Naive thymus-derived CD4-positive, alpha-beta T cell (primary cell): ENCODE measurements around the gene CCDC167. TPM values are rescaled to one million over a fixed set of nuclear protein-coding genes. Genes with fewer than 3 reads are reported as not detected.
"Not testable (repeated sequence)": the region's sequence is repeated elsewhere in the genome, so short reads cannot be mapped to it uniquely, and the experiment has no call there.

ENCODE experiments used
- ATAC-seq: fragments of 150-1000 bp; cut with Tn5 transposase; 2 replicates; pipeline ENCODE4 v1.10.0; 2021; ENCODE audit warnings: mild to moderate bottlenecking, moderate library complexity
- CTCF ChIA-PET: fragments of 350-600 bp; sonication (Branson Sonifier 250); formaldehyde crosslinking; loops from one replicate; lab custom pipeline; 2021; ENCODE audit warnings: antibody characterized with exemption; lab: Charles Lee
- POLR2A ChIA-PET: fragments of 350-600 bp; sonication (Branson Sonifier 250); formaldehyde crosslinking; loops from one replicate; lab custom pipeline; 2021; ENCODE audit warnings: antibody characterized with exemption, inconsistent platforms; lab: Charles Lee
- DNase-seq, 9 donors: peaks; one replicate each; pipeline versions ENCODE4 v3.0.0 to v3.0.0-alpha.2; 2020 to 2022; ENCODE audit warnings: mixed read lengths in 1 of 9
- H3K27ac ChIP-seq: one replicate; pipeline ENCODE4 v1.7.0; 2013; ENCODE audit warnings: mild to moderate bottlenecking, low read depth, low read length, moderate library complexity
- H3K27me3 ChIP-seq, 2 donors: one replicate each; pipeline ENCODE4 v1.7.0; 2013; ENCODE audit warnings: low read length in 2 of 2, mild to moderate bottlenecking in 2 of 2, moderate library complexity in 2 of 2; ENCODE audit not compliant: control insufficient read depth in 2 of 2, insufficient read depth in 2 of 2
- H3K36me3 ChIP-seq, 3 experiments: 1 replicate in 2 of 3; 2 replicates in 1 of 3; pipeline ENCODE4 v1.7.0; 2013; ENCODE audit warnings: low read length in 3 of 3, mild to moderate bottlenecking in 3 of 3, moderate library complexity in 1 of 3; ENCODE audit not compliant: insufficient read depth in 3 of 3, control insufficient read depth in 2 of 3
- H3K4me1 ChIP-seq, 2 donors: one replicate each; pipeline ENCODE4 v1.7.0; 2013; ENCODE audit warnings: low read length in 2 of 2, mild to moderate bottlenecking in 2 of 2, moderate library complexity in 1 of 2; ENCODE audit not compliant: control insufficient read depth in 2 of 2, insufficient read depth in 2 of 2
- H3K4me3 ChIP-seq: 2 replicates; pipeline ENCODE4 v1.7.0; 2013; ENCODE audit warnings: mild to moderate bottlenecking, low read length
- H3K9me3 ChIP-seq, 3 experiments: 1 replicate in 2 of 3; 2 replicates in 1 of 3; pipeline ENCODE4 v1.7.0; 2013; ENCODE audit warnings: low read length in 3 of 3; ENCODE audit not compliant: control insufficient read depth in 2 of 3
- H3K27ac Mint-ChIP-seq, 9 donors: one replicate each; pipeline ENCODE4 v1.8.0; 2020 to 2022; ENCODE audit warnings: mixed read lengths in 9 of 9, mild to moderate bottlenecking in 8 of 9, moderate library complexity in 5 of 9, inconsistent platforms in 2 of 9
- H3K27me3 Mint-ChIP-seq, 5 donors: one replicate each; pipeline ENCODE4 v1.8.0; 2021 to 2022; ENCODE audit warnings: mixed read lengths in 5 of 5, mild to moderate bottlenecking in 1 of 5
- H3K36me3 Mint-ChIP-seq, 5 donors: one replicate each; pipeline ENCODE4 v1.8.0; 2020 to 2022; ENCODE audit warnings: mixed read lengths in 5 of 5, mild to moderate bottlenecking in 3 of 5, inconsistent platforms in 1 of 5
- H3K4me1 Mint-ChIP-seq, 7 donors: one replicate each; pipeline ENCODE4 v1.8.0; 2020 to 2022; ENCODE audit warnings: mixed read lengths in 7 of 7, mild to moderate bottlenecking in 3 of 7, inconsistent platforms in 1 of 7
- H3K4me3 Mint-ChIP-seq, 10 donors: one replicate each; pipeline ENCODE4 v1.8.0; 2020 to 2022; ENCODE audit warnings: mild to moderate bottlenecking in 10 of 10, mixed read lengths in 10 of 10, moderate library complexity in 6 of 10, inconsistent platforms in 2 of 10
- H3K9me3 Mint-ChIP-seq, 11 donors: one replicate each; pipeline ENCODE4 v1.8.0; 2020 to 2022; ENCODE audit warnings: mixed read lengths in 11 of 11, mild to moderate bottlenecking in 4 of 11, inconsistent platforms in 1 of 11, moderate library complexity in 1 of 11
- intact Hi-C, 2 donors: fragments of 100-400 bp; cut with micrococcal nuclease; formaldehyde crosslinking; loops; one replicate each; pipeline ENCODE4 v1.15.1; 2023
- polyA plus RNA-seq, 2 donors: library from polyadenylated mRNA; unstranded; fragments of 300-500 nt; fragmentation: Illumina TruSeq; gene quantifications; one replicate each; pipeline ENCODE4 v1.2.3, GENCODE V29; 2021
- total RNA-seq, 6 experiments: library from RNA in 5 of 6; stranded (reverse) in 5 of 6; gene quantifications; 1 replicate in 5 of 6; 2 replicates in 1 of 6; pipeline ENCODE4 v1.2.3 and lab custom pipeline; 2021 to 2026

Gene CCDC167
- total and polyA plus RNA-seq, 7 experiments from 2014 or later, result 13.8 to 95.5 (median 23.5) TPM

GRCh38 chr6:37451441-37452193 lies 48.1 kb downstream of the CCDC167 start:
- H3K9me3 ChIP-seq, result no peaks in the 10 kb centered on the region
- H3K9me3 Mint-ChIP-seq, result no peaks in the 10 kb centered on the region
- intact Hi-C loops, result no loop called here
- H3K4me3 ChIP-seq, result no peak overlapping the region
- ATAC-seq (no peak), DNase-seq (no peak)
- H3K27me3 ChIP-seq, result no peaks in the 10 kb centered on the region
- H3K27ac ChIP-seq, result no peak overlapping the region
- H3K27ac Mint-ChIP-seq, result peak overlapping the region in 4 of 9 donors; percentile 28 to 65 (median 29)
- H3K4me1 ChIP-seq, result no peaks in the 10 kb centered on the region
- no peak overlapping the region for H3K4me3 Mint-ChIP-seq
- H3K36me3 ChIP-seq, result peaks cover 11 to 97% (median 32%) of the 10 kb centered on the region in 3 experiments
- ChIA-PET POLR2A (interaction anchor here (0.6 kb wide), 1 partner anchor 100 kb away, joined by 3 read pairs; no protein-coding TSS in a partner anchor), CTCF (interaction anchor here (0.7 kb wide), 1 partner anchor 26 kb away, joined by 4 read pairs; no protein-coding TSS in a partner anchor)
- peaks cover 32 to 77% (median 42%) of the 10 kb centered on the region in 5 donors for H3K36me3 Mint-ChIP-seq
- H3K27me3 Mint-ChIP-seq, result no peaks in the 10 kb centered on the region
- H3K4me1 Mint-ChIP-seq, result peaks cover 0 to 17% (median 2%) of the 10 kb centered on the region in 7 donors

GRCh38 chr6:37449984-37450383 lies 49.7 kb downstream of the CCDC167 start:
- H3K27me3 Mint-ChIP-seq, result no peaks in the 10 kb centered on the region
- no peak overlapping the region for H3K27ac ChIP-seq
- H3K27me3 ChIP-seq, result no peaks in the 10 kb centered on the region
- intact Hi-C loops, result no loop called here
- peaks cover 26 to 77% (median 48%) of the 10 kb centered on the region in 5 donors for H3K36me3 Mint-ChIP-seq
- ChIA-PET CTCF (no interaction called here), POLR2A (no interaction called here)
- ATAC-seq (no peak), DNase-seq (no peak)
- peaks cover 0 to 14% (median 2%) of the 10 kb centered on the region in 7 donors for H3K4me1 Mint-ChIP-seq
- H3K4me3 ChIP-seq, result no peak overlapping the region
- no peak overlapping the region for H3K27ac Mint-ChIP-seq
- peaks cover 15 to 96% (median 40%) of the 10 kb centered on the region in 3 experiments for H3K36me3 ChIP-seq
- no peaks in the 10 kb centered on the region for H3K9me3 Mint-ChIP-seq
- no peaks in the 10 kb centered on the region for H3K4me1 ChIP-seq
- no peak overlapping the region for H3K4me3 Mint-ChIP-seq
- no peaks in the 10 kb centered on the region for H3K9me3 ChIP-seq

GRCh38 chr6:37443216-37443542 lies 56.5 kb downstream of the CCDC167 start:
- Mint-ChIP-seq H3K4me1 (peaks cover 8 to 47% (median 31%) of the 10 kb centered on the region in 7 donors), H3K4me3 (peak overlapping the region; percentile 65 to 90 (median 81)), H3K36me3 (peaks cover 13 to 49% (median 35%) of the 10 kb centered on the region in 5 donors), H3K27ac (peak overlapping the region in 8 of 9 donors; percentile 58 to 95 (median 90))
- H3K4me3 ChIP-seq, DNase-seq, H3K27me3 Mint-ChIP-seq, H3K9me3 ChIP-seq, CTCF ChIA-PET, H3K27me3 ChIP-seq, ATAC-seq, H3K9me3 Mint-ChIP-seq: not testable (repeated sequence)
- H3K36me3 ChIP-seq, result peaks cover 12 to 67% (median 20%) of the 10 kb centered on the region in 3 experiments
- H3K27ac ChIP-seq, result peak overlapping the region; percentile 59
- intact Hi-C loops, result loop anchor here in 1 of 2 donors (2.0 kb wide), 1 partner anchor 62 kb away; no protein-coding TSS in a partner anchor
- POLR2A ChIA-PET, result interaction anchor here (4.1 kb wide), 1 partner anchor 10 kb away, joined by 21 read pairs; the partner anchor contains the start of gene CMTR1
- H3K4me1 ChIP-seq, result peaks cover 6 to 21% of the 10 kb centered on the region in 2 donors

DNA sequence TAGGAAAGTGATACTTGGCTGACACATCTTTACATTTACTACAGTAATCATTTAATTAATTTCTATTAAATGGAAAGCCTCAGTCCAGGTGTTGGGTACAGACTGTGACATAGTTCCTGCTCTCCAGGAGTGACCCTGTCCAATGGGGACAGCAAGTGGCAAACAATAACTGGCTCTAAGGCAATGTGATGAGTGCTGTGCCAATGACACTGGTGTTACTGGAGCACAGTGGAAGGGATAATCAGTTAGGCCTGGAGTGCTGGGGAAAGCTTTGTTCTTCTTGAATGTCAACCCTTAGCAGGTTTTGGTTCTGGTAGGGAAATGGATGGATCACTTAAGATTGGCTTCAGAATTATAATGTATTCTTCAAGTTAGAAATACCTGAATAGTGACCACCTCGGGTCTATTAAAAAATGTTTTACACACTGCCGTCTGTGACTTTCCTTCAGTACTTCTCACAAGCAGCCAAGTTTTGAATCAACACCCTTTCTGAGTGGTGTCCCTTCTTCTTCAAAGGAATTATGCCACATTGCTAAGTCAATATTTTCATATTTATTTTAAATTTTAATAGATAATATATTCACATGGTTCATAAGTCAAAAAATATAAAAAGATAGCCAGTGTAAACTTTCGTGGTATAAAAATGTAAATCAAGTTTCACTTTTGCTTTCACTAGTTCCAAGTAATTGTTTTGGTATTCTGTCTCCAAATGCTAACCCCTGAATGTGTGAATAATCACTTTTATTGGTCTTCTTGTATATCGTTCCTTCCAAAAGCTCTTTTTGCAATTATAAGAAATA lies 57.1 kb downstream of the CCDC167 start:
- no peaks in the 10 kb centered on the region for H3K9me3 ChIP-seq
- H3K27me3 ChIP-seq, result no peaks in the 10 kb centered on the region
- peak overlapping the region; percentile 21 for H3K4me3 ChIP-seq
- Mint-ChIP-seq H3K9me3 (no peaks in the 10 kb centered on the region), H3K27ac (peak overlapping the region; percentile 58 to 95 (median 90)), H3K36me3 (peaks cover 18 to 51% (median 40%) of the 10 kb centered on the region in 5 donors), H3K4me3 (peak overlapping the region; percentile 65 to 90 (median 82)), H3K4me1 (peaks cover 12 to 52% (median 37%) of the 10 kb centered on the region in 7 donors), H3K27me3 (no peaks in the 10 kb centered on the region)
- peaks cover 13 to 67% (median 20%) of the 10 kb centered on the region in 3 experiments for H3K36me3 ChIP-seq
- ATAC-seq (peak; percentile 22), DNase-seq (peak in 3 of 9 donors; percentile 2 to 7 (median 7))
- intact Hi-C loops, result loop anchor here in 1 of 2 donors (1.0 to 2.0 kb wide), 2 partner anchors 9 to 62 kb away; partner anchors contain the start of gene CMTR1
- H3K4me1 ChIP-seq, result peaks cover 6 to 21% of the 10 kb centered on the region in 2 donors
- peak overlapping the region; percentile 59 for H3K27ac ChIP-seq
- ChIA-PET POLR2A (interaction anchor here (4.1 kb wide), 1 partner anchor 9 kb away, joined by 21 read pairs; the partner anchor contains the start of gene CMTR1), CTCF (no interaction called here)

- ChIA-PET POLR2A (interaction anchor here (0.5 to 4.1 kb wide), 2 partner anchors 8 to 1577 kb away, joined by 3 to 21 read pairs; partner anchors contain the start of gene CMTR1), CTCF (no interaction called here)
- Histone ChIP-seq H3K27ac (peak overlapping the region; percentile 59), H3K27me3 (no peaks in the 10 kb centered on the region), H3K9me3 (no peaks in the 10 kb centered on the region), H3K4me1 (peaks cover 6 to 21% of the 10 kb centered on the region in 2 donors), H3K4me3 (no peak overlapping the region), H3K36me3 (peaks cover 15 to 64% (median 23%) of the 10 kb centered on the region in 3 experiments)
- intact Hi-C loops, result loop anchor here in 1 of 2 donors (1.0 to 2.0 kb wide), 2 partner anchors 8 to 61 kb away; partner anchors contain the start of gene CMTR1
- peak overlapping the region in 6 of 10 donors; percentile 39 to 79 (median 62) for H3K4me3 Mint-ChIP-seq
- no peaks in the 10 kb centered on the region for H3K9me3 Mint-ChIP-seq
- peak overlapping the region in 8 of 9 donors; percentile 56 to 92 (median 89) for H3K27ac Mint-ChIP-seq
- no peaks in the 10 kb centered on the region for H3K27me3 Mint-ChIP-seq
- H3K4me1 Mint-ChIP-seq, result peaks cover 15 to 57% (median 43%) of the 10 kb centered on the region in 7 donors
- DNase-seq (no peak), ATAC-seq (no peak)
- H3K36me3 Mint-ChIP-seq, result peaks cover 15 to 48% (median 39%) of the 10 kb centered on the region in 5 donors
Measured at GRCh38 chr6:37441651-37442050, 58.0 kb downstream of the CCDC167 start.

DNA sequence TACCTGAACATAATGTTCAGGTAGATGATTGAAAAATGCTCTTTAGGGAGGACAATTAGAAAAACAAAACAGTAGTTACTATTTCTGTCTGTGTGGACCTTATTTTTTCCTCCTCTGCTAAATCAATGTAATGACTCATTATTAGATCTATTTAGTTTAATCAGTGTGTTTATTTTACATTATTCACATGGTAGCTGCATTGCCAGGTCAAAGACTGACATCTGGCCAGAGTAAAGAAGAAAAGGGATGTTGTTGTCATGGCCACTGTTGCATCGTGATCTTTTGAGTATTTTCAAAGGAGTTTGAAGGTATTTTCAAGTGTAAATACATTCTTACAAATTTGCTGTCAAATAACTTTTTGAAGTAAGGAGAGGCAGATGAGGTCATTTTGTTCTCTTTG lies 60.8 kb downstream of the CCDC167 start:
- POLR2A ChIA-PET, result interaction anchor here (0.7 kb wide), 2 partner anchors 29 to 79 kb away, joined by 3 to 5 read pairs; no protein-coding TSS in a partner anchor

More for the DNA sequence above, 60.8 kb downstream of the CCDC167 start:
- H3K9me3 ChIP-seq, result no peaks in the 10 kb centered on the region
- H3K27me3 Mint-ChIP-seq, result no peaks in the 10 kb centered on the region
- no peak overlapping the region for H3K27ac ChIP-seq
- no peak overlapping the region for H3K4me3 Mint-ChIP-seq
- H3K27ac Mint-ChIP-seq, result peak overlapping the region in 3 of 9 donors; percentile 4 to 66 (median 63)
- H3K27me3 ChIP-seq, result no peaks in the 10 kb centered on the region
- H3K36me3 ChIP-seq, result peaks cover 9 to 51% (median 17%) of the 10 kb centered on the region in 3 experiments
- H3K4me1 ChIP-seq, result peaks cover 26 to 28% of the 10 kb centered on the region in 2 donors
- no peak for DNase-seq
- no peak overlapping the region for H3K4me3 ChIP-seq
- no peak for ATAC-seq
- CTCF ChIA-PET, result interaction anchor here (0.7 kb wide), 1 partner anchor 76 kb away, joined by 4 read pairs; no protein-coding TSS in a partner anchor
- peaks cover 9 to 32% (median 23%) of the 10 kb centered on the region in 5 donors for H3K36me3 Mint-ChIP-seq
- H3K9me3 Mint-ChIP-seq, result no peaks in the 10 kb centered on the region
- intact Hi-C loops, result loop anchor here (10.0 kb wide), 2 partner anchors 114 to 564 kb away; partner anchors contain the start of gene PPIL1 (in 1 of the 2)
- H3K4me1 Mint-ChIP-seq, result peaks cover 23 to 77% (median 68%) of the 10 kb centered on the region in 7 donors
